ENCODE data around the gene TNIK.

The TNIK gene

GRCh38 chr3:171257251-171258203 lies 202.7 kb downstream of the TNIK start:
- Histone ChIP-seq H3K36me3 (ENCODE audit: control insufficient read depth, insufficient read depth, low read length, severe bottlenecking) (no peaks in the 10 kb centered on the region), H3K9ac (ENCODE audit: low read length) (no peak overlapping the region), H3K27me3 (replicated peaks; ENCODE audit: control insufficient read depth, insufficient read depth, low read length) (no peaks in the 10 kb centered on the region), H3K9me3 (ENCODE audit: control insufficient read depth, low read length) (no peaks in the 10 kb centered on the region), H3K4me1 (ENCODE audit: control insufficient read depth, insufficient read depth, low read length) (peaks cover 10% of the 10 kb centered on the region), H3K4me3 (ENCODE audit: low read length) (no peak overlapping the region)
- peak; percentile 50 for DNase-seq (ENCODE audit: low read depth)

- Histone ChIP-seq H3K4me3 (ENCODE audit: low read length) (no peak overlapping the region), H3K9me3 (ENCODE audit: control insufficient read depth, low read length) (no peaks in the 10 kb centered on the region), H3K36me3 (ENCODE audit: control insufficient read depth, insufficient read depth, low read length, severe bottlenecking) (no peaks in the 10 kb centered on the region), H3K9ac (ENCODE audit: low read length) (no peak overlapping the region), H3K4me1 (ENCODE audit: control insufficient read depth, insufficient read depth, low read length) (peaks cover 10% of the 10 kb centered on the region), H3K27me3 (replicated peaks; ENCODE audit: control insufficient read depth, insufficient read depth, low read length) (no peaks in the 10 kb centered on the region)
- no peak for DNase-seq (ENCODE audit: low read depth)
These were observed 203.6 kb downstream of the TNIK start for GRCh38 chr3:171256445-171257250.

GRCh38 chr3:171255236-171255806 lies 204.9 kb downstream of the TNIK start:
- Histone ChIP-seq H3K9ac (ENCODE audit: low read length) (no peak overlapping the region), H3K27me3 (replicated peaks; ENCODE audit: control insufficient read depth, insufficient read depth, low read length) (no peaks in the 10 kb centered on the region), H3K4me1 (ENCODE audit: control insufficient read depth, insufficient read depth, low read length) (peaks cover 10% of the 10 kb centered on the region), H3K4me3 (ENCODE audit: low read length) (no peak overlapping the region), H3K9me3 (ENCODE audit: control insufficient read depth, low read length) (no peaks in the 10 kb centered on the region), H3K36me3 (ENCODE audit: control insufficient read depth, insufficient read depth, low read length, severe bottlenecking) (no peaks in the 10 kb centered on the region)
- no peak for DNase-seq (ENCODE audit: low read depth)

GRCh38 chr3:171254315-171254714 lies 205.9 kb downstream of the TNIK start:
- no peak overlapping the region for H3K9ac ChIP-seq (ENCODE audit: low read length)
- DNase-seq (ENCODE audit: low read depth) = no peak
- peaks cover 10% of the 10 kb centered on the region for H3K4me1 ChIP-seq (ENCODE audit: control insufficient read depth, insufficient read depth, low read length)
- H3K27me3 ChIP-seq (replicated peaks; ENCODE audit: control insufficient read depth, insufficient read depth, low read length) = no peaks in the 10 kb centered on the region
- no peaks in the 10 kb centered on the region for H3K9me3 ChIP-seq (ENCODE audit: control insufficient read depth, low read length)
- no peak overlapping the region for H3K4me3 ChIP-seq (ENCODE audit: low read length)
- no peaks in the 10 kb centered on the region for H3K36me3 ChIP-seq (ENCODE audit: control insufficient read depth, insufficient read depth, low read length, severe bottlenecking)

- Histone ChIP-seq H3K27me3 (replicated peaks; ENCODE audit: control insufficient read depth, insufficient read depth, low read length) (no peaks in the 10 kb centered on the region), H3K4me3 (ENCODE audit: low read length) (no peak overlapping the region), H3K9ac (ENCODE audit: low read length) (no peak overlapping the region), H3K36me3 (ENCODE audit: control insufficient read depth, insufficient read depth, low read length, severe bottlenecking) (no peaks in the 10 kb centered on the region), H3K4me1 (ENCODE audit: control insufficient read depth, insufficient read depth, low read length) (no peaks in the 10 kb centered on the region), H3K9me3 (ENCODE audit: control insufficient read depth, low read length) (no peaks in the 10 kb centered on the region)
- DNase-seq (ENCODE audit: low read depth) = no peak
These were observed 208.4 kb downstream of the TNIK start for GRCh38 chr3:171251835-171252234.

DNA sequence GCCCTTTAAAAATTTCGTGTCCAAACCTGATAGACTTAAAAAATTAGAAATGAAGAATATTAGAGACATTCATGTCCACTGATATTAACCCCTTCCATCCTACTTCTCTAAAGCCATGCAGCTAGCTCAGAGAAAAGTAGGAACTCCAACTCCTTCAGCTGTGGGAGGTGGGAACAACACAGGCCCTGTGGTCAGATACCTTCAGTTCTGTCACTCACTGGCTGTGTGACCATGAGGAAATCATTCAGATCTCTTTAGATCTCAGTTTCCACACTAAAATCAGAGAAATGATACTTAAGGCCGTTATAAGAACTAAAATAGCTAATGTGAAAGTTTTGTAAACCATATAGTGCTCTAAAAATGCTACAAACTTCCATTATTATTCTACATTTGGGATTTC lies 209.8 kb downstream of the TNIK start:
- no peaks in the 10 kb centered on the region for H3K27me3 ChIP-seq (replicated peaks; ENCODE audit: control insufficient read depth, insufficient read depth, low read length)
- no peaks in the 10 kb centered on the region for H3K36me3 ChIP-seq (ENCODE audit: control insufficient read depth, insufficient read depth, low read length, severe bottlenecking)
- no peaks in the 10 kb centered on the region for H3K4me1 ChIP-seq (ENCODE audit: control insufficient read depth, insufficient read depth, low read length)
- DNase-seq (ENCODE audit: low read depth) = no peak
- no peak overlapping the region for H3K4me3 ChIP-seq (ENCODE audit: low read length)
- no peaks in the 10 kb centered on the region for H3K9me3 ChIP-seq (ENCODE audit: control insufficient read depth, low read length)
- no peak overlapping the region for H3K9ac ChIP-seq (ENCODE audit: low read length)

DNA sequence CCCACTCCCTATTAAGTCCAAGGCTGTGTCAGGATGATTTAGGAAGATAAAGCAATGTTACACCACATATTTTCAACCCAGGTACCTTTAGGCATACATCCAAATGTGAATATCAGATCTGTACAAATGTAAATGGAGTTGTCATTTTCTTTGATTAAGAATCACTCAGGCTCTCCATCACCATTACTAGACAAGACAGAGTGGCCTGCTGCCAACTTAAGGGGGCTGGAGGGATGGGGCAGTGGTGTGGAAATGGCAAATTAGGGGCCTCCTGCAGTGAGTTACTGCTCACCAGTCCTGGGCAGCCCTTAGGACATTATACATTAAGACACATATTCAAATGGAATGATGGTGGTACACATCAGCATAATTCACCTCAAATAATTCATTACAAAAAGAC lies 211.0 kb downstream of the TNIK start:
- no peak for DNase-seq (ENCODE audit: low read depth)
- Histone ChIP-seq H3K36me3 (ENCODE audit: control insufficient read depth, insufficient read depth, low read length, severe bottlenecking) (no peaks in the 10 kb centered on the region), H3K9ac (ENCODE audit: low read length) (no peak overlapping the region), H3K4me1 (ENCODE audit: control insufficient read depth, insufficient read depth, low read length) (no peaks in the 10 kb centered on the region), H3K27me3 (replicated peaks; ENCODE audit: control insufficient read depth, insufficient read depth, low read length) (no peaks in the 10 kb centered on the region), H3K9me3 (ENCODE audit: control insufficient read depth, low read length) (no peaks in the 10 kb centered on the region), H3K4me3 (ENCODE audit: low read length) (no peak overlapping the region)

DNA sequence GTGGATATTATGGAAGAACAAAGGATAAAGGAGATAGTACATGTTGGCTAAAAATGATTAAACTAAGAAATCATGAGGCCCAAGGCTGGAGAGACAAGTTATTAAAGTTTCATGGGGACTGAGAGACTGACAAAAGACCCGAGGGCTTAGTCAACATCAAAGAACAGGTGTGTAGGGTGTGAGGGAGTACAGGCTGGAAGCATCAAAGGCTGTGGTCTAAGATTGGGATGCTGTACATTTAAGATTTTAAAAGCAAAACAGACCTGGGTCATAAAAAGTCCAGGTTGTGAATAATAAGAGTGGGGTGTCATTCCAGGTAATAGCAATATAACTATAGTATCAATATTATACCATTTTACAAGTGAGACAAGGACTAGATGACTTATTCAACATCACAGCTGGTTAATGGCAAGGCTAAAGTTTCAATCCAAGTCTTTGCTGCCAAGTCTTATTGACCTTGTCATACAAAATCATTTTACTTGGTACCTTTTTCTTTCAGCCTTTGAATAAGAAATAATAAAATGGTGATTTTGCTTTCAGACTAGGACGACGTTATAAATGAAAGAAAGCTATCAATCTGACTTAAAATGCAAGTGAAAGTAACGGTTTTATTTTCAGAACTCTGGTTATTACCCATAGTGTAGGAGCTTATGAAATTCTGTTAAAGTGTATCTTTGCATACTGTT lies 211.6 kb downstream of the TNIK start:
- no peaks in the 10 kb centered on the region for H3K27me3 ChIP-seq (replicated peaks; ENCODE audit: control insufficient read depth, insufficient read depth, low read length)
- H3K4me1 ChIP-seq (ENCODE audit: control insufficient read depth, insufficient read depth, low read length) = no peaks in the 10 kb centered on the region
- no peaks in the 10 kb centered on the region for H3K9me3 ChIP-seq (ENCODE audit: control insufficient read depth, low read length)
- no peaks in the 10 kb centered on the region for H3K36me3 ChIP-seq (ENCODE audit: control insufficient read depth, insufficient read depth, low read length, severe bottlenecking)
- H3K4me3 ChIP-seq (ENCODE audit: low read length) = no peak overlapping the region
- DNase-seq (ENCODE audit: low read depth) = no peak
- H3K9ac ChIP-seq (ENCODE audit: low read length) = no peak overlapping the region

DNA sequence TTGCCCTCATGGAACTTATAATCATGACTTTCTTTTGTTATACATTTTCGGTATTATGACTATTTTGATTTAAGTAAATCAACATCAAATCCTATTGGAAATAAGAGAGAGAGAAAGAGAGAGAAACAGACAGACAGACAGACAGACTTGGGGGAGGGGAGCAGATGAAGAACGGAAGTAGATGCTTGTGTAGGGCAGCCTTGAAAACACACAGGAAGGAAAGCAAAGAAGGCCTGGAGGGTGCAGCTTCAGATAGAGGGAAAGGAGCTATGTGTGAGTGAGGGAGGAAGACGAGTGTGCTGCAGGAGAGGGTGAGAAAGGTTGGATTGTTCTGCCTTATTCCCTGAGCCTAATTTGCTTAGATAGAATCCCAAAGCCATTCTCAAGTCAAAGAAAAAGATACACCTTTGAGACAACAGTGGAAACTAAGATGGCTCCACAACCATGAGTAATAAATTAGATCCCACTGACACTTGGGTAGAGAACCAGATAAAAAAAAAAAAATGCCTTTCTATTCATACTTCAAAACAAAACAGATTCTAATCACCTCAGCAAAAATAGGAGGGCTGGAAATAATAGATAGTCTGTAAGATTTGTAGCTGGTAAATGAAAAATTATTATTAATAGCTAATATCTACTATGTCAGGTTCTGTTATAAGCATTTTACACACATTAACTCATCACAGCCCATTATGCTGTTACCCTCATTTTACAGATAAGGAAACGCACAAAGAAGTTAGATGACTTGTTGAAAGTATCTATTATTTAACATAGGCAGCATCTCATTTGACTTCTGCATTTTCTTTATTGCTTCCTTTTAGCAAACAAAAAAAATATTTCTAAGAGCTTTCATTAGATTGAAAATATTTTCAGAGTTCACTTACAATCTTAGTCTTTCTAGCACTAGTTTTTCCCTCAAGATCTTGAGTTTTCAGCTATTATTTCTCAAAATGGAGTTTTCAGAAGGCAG lies 214.1 kb downstream of the TNIK start:
- Histone ChIP-seq H3K9ac (ENCODE audit: low read length) (no peak overlapping the region), H3K36me3 (ENCODE audit: control insufficient read depth, insufficient read depth, low read length, severe bottlenecking) (no peaks in the 10 kb centered on the region), H3K4me1 (ENCODE audit: control insufficient read depth, insufficient read depth, low read length) (no peaks in the 10 kb centered on the region), H3K27me3 (replicated peaks; ENCODE audit: control insufficient read depth, insufficient read depth, low read length) (no peaks in the 10 kb centered on the region), H3K4me3 (ENCODE audit: low read length) (no peak overlapping the region), H3K9me3 (ENCODE audit: control insufficient read depth, low read length) (no peaks in the 10 kb centered on the region)
- no peak for DNase-seq (ENCODE audit: low read depth)

DNA sequence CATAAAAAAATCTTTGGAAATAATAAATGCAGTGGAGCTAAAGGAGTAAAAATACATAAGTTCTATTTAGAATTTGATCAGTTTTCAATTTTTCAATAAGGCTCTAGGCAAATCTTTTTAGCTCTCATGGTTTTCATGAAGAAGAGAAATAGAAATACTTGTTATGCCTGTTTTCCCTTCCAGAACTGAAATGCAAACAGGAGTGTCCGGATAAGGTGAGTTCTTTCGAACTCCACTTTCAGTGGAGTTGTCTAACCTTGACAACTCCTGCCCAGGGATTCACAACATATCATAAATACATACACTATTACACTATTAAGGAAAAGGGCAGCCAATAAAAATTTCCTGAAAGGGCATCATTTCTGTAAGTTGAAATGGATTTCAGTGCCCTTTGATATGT lies 217.3 kb downstream of the TNIK start:
- no peaks in the 10 kb centered on the region for H3K27me3 ChIP-seq (replicated peaks; ENCODE audit: control insufficient read depth, insufficient read depth, low read length)
- H3K4me1 ChIP-seq (ENCODE audit: control insufficient read depth, insufficient read depth, low read length) = no peaks in the 10 kb centered on the region
- H3K9me3 ChIP-seq (ENCODE audit: control insufficient read depth, low read length) = no peaks in the 10 kb centered on the region
- no peak overlapping the region for H3K9ac ChIP-seq (ENCODE audit: low read length)
- H3K36me3 ChIP-seq (ENCODE audit: control insufficient read depth, insufficient read depth, low read length, severe bottlenecking) = no peaks in the 10 kb centered on the region
- DNase-seq (ENCODE audit: low read depth) = no peak
- H3K4me3 ChIP-seq (ENCODE audit: low read length) = no peak overlapping the region

All from adipocyte (in vitro differentiated cells).